ENCODE measurements around the gene LTC4S. TPM values are rescaled to one million over a fixed set of nuclear protein-coding genes. Genes with fewer than 3 reads are reported as not detected.

Gene LTC4S
- total RNA-seq, 2 donors from 2014 or later, result 5.3 to 5.4 TPM

DNA sequence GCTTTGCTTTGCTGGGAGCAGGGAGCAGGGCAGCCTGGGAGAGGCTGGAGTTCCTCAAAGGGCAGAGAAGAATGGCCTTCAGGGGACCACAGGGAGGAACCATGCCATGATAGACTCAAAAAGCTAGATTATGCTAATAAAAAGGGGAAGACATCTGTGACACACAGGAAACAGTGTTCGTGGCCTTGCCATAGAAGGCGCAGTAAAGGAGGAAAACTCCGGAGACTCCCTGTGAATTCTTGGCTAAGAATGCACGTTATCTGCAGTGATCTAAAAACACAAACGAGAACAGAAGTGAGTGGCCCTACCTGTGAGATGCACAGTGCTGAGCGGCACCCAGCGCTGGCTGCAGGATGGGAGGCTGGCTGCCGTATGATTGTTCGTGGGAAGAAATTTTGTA lies 15.9 kb upstream of the LTC4S start:
- H3K9ac ChIP-seq (ENCODE audit: low read depth in 2 of 2, low read length in 2 of 2), result no peak overlapping the region
- no peaks in the 10 kb centered on the region for H3K9me3 ChIP-seq
- intact Hi-C loops (cut with DNase I), result no loop called here
- H3K36me3 ChIP-seq, result peaks cover 11% of the 10 kb centered on the region
- no peak for DNase-seq
- H3K4me3 ChIP-seq, result no peak overlapping the region
- no peak overlapping the region for H3K27ac ChIP-seq
- no peaks in the 10 kb centered on the region for H3K27me3 ChIP-seq
- no peaks in the 10 kb centered on the region for H3K4me1 ChIP-seq
- TF ChIP-seq, protein P1, sequence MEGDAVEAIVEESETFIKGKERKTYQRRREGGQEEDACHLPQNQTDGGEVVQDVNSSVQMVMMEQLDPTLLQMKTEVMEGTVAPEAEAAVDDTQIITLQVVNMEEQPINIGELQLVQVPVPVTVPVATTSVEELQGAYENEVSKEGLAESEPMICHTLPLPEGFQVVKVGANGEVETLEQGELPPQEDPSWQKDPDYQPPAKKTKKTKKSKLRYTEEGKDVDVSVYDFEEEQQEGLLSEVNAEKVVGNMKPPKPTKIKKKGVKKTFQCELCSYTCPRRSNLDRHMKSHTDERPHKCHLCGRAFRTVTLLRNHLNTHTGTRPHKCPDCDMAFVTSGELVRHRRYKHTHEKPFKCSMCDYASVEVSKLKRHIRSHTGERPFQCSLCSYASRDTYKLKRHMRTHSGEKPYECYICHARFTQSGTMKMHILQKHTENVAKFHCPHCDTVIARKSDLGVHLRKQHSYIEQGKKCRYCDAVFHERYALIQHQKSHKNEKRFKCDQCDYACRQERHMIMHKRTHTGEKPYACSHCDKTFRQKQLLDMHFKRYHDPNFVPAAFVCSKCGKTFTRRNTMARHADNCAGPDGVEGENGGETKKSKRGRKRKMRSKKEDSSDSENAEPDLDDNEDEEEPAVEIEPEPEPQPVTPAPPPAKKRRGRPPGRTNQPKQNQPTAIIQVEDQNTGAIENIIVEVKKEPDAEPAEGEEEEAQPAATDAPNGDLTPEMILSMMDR (IDR thresholded peaks at IDR 0.05), result no peak

DNA sequence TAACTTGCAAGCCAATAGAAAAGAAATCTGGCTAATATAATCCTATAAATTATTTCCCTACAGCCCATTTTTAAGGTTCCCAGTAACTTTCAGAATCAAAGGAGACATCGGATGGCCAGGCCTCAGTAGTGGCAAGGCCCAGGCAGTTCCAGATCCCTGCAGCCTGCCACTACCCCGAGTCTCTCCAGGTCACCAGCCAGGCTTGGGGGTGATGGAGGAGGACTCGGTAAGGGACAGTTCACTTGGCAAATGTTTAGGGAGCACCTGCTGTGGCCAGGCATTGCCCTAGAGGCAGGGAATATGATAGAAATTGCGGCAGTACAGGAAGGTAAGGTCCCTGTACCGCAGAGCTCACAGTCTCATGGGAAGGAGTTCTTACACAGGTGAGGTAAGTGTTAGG lies 15.2 kb upstream of the LTC4S start:
- DNase-seq, result no peak
- no peak overlapping the region for H3K27ac ChIP-seq
- H3K36me3 ChIP-seq, result peaks cover 11% of the 10 kb centered on the region

DNA sequence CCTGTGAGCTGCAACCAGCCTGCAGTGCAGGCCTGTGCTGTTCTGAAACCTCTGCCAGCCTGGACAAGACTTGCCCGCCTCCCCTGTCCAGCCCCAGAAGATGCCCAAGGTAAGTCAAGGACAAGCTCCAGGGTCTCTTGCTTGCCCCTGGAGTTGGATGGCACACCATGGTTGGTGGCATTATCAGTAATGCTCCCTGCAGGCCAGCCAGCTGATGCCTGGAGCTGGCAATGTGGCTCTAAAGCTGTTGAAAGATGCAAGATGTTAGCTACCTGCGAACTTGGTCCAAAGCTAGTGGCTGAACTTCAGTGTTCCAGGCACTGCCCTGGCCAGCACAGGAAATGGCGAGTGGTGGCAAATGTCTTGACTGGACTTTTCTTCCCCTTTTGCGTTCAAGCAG lies 14.0 kb upstream of the LTC4S start:
- Histone ChIP-seq H3K9ac (ENCODE audit: low read depth in 2 of 2, low read length in 2 of 2) (no peak overlapping the region), H3K27me3 (no peaks in the 10 kb centered on the region), H3K4me3 (no peak overlapping the region), H3K27ac (no peak overlapping the region), H3K36me3 (peaks cover 4% of the 10 kb centered on the region), H3K9me3 (no peaks in the 10 kb centered on the region), H3K4me1 (no peaks in the 10 kb centered on the region)
- TF ChIP-seq, protein P1 (IDR thresholded peaks at IDR 0.05), result no peak
- DNase-seq, result no peak
- intact Hi-C loops (cut with DNase I), result no loop called here

More for the DNA sequence above, 15.2 kb upstream of the LTC4S start:
- Histone ChIP-seq H3K27me3 (no peaks in the 10 kb centered on the region), H3K9ac (ENCODE audit: low read depth in 2 of 2, low read length in 2 of 2) (no peak overlapping the region), H3K4me3 (no peak overlapping the region), H3K9me3 (no peaks in the 10 kb centered on the region), H3K4me1 (no peaks in the 10 kb centered on the region)
- intact Hi-C loops (cut with DNase I), result no loop called here
- TF ChIP-seq, protein P1 (IDR thresholded peaks at IDR 0.05), result no peak

DNA sequence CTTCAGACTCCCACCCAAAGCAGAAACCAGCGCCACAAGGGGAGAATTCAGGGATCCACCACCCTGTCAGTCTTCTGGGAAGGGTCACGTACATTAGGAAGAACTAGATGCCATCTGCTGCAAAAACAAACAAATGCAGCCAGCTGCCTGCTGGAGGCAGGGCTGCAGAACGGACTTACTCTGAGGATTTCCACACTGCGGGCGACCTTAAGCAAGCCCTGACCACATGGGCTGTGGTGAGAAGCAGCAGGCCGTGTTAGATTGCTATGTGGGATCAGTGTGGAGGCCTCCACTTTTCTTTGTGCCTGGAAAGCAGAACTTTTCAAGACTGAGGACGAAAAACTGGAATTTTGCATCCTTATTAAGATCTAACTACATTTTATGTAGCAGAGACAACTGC lies 13.4 kb upstream of the LTC4S start:
- Histone ChIP-seq H3K27ac (no peak overlapping the region), H3K9ac (ENCODE audit: low read depth in 2 of 2, low read length in 2 of 2) (no peak overlapping the region), H3K4me3 (no peak overlapping the region), H3K27me3 (no peaks in the 10 kb centered on the region), H3K4me1 (no peaks in the 10 kb centered on the region), H3K36me3 (no peaks in the 10 kb centered on the region), H3K9me3 (no peaks in the 10 kb centered on the region)
- DNase-seq, result no peak
- intact Hi-C loops (cut with DNase I), result no loop called here
- TF ChIP-seq, protein P1 (IDR thresholded peaks at IDR 0.05), result no peak

DNA sequence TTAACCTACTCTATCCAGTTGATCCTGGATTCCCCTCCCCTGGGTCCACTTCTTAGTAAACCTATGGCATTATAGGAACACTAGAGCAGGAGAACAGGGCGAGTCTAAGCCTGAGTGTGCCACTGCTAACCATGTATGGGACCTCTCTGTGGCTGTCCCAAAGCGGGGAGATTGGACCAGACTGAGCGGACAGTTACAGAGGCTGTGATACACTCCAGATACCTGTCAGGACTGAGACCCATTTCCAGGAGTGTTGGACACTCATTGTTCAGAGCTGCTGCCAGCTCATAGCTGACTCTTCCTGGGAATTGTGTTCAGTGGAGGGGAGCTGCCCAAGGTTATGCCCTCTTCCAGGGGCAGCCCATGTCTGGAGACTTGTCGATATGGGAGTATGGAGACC lies 11.9 kb upstream of the LTC4S start:
- no peak overlapping the region for H3K27ac ChIP-seq
- no peak overlapping the region for H3K9ac ChIP-seq (ENCODE audit: low read depth in 2 of 2, low read length in 2 of 2)
- no peak overlapping the region for H3K4me3 ChIP-seq
- TF ChIP-seq, protein P1 (IDR thresholded peaks at IDR 0.05), result no peak
- no peaks in the 10 kb centered on the region for H3K36me3 ChIP-seq
- DNase-seq, result no peak
- H3K9me3 ChIP-seq, result no peaks in the 10 kb centered on the region
- intact Hi-C loops (cut with DNase I), result no loop called here
- H3K27me3 ChIP-seq, result no peaks in the 10 kb centered on the region
- no peaks in the 10 kb centered on the region for H3K4me1 ChIP-seq

DNA sequence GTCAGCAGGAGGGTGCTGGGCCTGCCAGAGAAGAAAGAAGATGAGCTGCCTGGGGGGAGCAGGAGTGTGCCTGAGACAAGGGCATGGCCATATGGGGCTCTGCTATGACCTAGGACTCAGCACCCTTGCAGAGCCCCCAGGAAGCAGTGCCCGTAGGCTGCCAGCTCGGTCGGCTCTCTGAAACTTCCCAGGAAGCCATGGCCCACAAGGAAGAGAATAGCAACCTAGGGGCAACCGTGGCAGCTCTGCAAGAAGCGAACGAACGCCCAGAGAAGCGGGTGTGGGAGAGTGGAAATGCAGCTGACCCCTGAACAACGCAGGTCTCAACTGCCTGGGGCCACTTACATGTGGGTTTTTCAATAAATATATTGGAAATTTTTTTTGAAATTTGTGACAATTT lies 10.7 kb upstream of the LTC4S start:
- Histone ChIP-seq H3K27ac (no peak overlapping the region), H3K27me3 (no peaks in the 10 kb centered on the region), H3K4me3 (no peak overlapping the region), H3K4me1 (no peaks in the 10 kb centered on the region), H3K9ac (ENCODE audit: low read depth in 2 of 2, low read length in 2 of 2) (no peak overlapping the region), H3K9me3 (no peaks in the 10 kb centered on the region), H3K36me3 (no peaks in the 10 kb centered on the region)
- no peak for DNase-seq
- intact Hi-C loops (cut with DNase I), result no loop called here
- TF ChIP-seq, protein P1 (IDR thresholded peaks at IDR 0.05), result no peak

Data from colonic mucosa (tissue), 4 donors.